Tongue (tissue), 2 donors: ENCODE measurements around the gene OLR1. TPM values are rescaled to one million over a fixed set of nuclear protein-coding genes. Genes with fewer than 3 reads are reported as not detected.
"Not testable (repeated sequence)": the region's sequence is repeated elsewhere in the genome, so short reads cannot be mapped to it uniquely, and the experiment has no call there.

ENCODE experiments used
- DNase-seq: peaks from one replicate; pipeline ENCODE4 v3.0.0-alpha.2; 2015
- total RNA-seq: library from RNA; depleted of rRNA; stranded (reverse); fragments of >200 nt; gene quantifications from one replicate; pipeline ENCODE4 v1.2.3, GENCODE V29; 2014

Gene OLR1
- 1.2 TPM for total RNA-seq

GRCh38 chr12:10171973-10172728, at the start of gene OLR1:
OLR1 (minus strand) TSS chr12:10172132; CDS start chr12:10172077, 55 bp downstream.
- DNase-seq, result no peak

- no peak for DNase-seq
These were observed 48.6 kb upstream of the OLR1 start for GRCh38 chr12:10220398-10221077.

DNA sequence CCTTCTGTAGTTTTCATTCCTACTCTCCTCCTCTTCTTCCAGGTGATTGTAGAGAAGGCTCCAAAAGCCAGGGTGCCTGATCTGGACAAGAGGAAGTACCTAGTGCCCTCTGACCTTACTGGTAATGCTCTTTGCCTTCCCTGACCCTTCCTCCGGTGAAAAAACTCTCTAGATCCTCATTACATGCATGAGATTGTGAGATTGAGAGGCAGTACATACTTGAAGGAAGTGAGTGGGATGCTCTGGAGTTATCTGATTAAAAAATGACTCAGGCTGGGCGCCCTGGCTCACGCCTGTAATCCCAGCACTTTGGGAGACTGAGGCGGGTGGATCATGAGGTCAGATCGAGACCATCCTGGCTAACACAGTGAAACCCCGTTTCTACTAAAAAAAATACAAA, 46.1 kb upstream of the OLR1 start:
- DNase-seq, result no peak

- not testable (repeated sequence) for DNase-seq
These were observed 44.0 kb upstream of the OLR1 start for GRCh38 chr12:10215946-10216345.

GRCh38 chr12:10215436-10215835, 43.5 kb upstream of the OLR1 start:
- DNase-seq, result no peak

DNA sequence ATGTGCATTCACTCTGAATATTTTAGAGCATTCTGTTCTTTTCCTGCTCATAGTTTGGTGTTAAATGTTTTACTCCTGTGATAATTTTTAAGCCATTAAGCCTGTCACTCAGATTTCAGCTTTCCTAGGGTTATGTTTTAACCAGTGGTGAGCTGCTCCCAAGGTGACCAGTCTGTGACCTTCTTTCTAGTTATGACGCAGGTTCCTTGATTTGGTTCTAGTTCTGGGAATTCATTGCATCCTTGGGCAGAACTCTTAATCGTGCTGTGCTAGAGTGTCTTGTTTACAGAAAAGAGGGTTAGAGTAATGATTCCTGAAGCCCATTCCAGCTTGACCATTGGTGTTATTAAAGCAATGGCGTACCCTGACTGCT, 42.9 kb upstream of the OLR1 start:
- no peak for DNase-seq

DNA sequence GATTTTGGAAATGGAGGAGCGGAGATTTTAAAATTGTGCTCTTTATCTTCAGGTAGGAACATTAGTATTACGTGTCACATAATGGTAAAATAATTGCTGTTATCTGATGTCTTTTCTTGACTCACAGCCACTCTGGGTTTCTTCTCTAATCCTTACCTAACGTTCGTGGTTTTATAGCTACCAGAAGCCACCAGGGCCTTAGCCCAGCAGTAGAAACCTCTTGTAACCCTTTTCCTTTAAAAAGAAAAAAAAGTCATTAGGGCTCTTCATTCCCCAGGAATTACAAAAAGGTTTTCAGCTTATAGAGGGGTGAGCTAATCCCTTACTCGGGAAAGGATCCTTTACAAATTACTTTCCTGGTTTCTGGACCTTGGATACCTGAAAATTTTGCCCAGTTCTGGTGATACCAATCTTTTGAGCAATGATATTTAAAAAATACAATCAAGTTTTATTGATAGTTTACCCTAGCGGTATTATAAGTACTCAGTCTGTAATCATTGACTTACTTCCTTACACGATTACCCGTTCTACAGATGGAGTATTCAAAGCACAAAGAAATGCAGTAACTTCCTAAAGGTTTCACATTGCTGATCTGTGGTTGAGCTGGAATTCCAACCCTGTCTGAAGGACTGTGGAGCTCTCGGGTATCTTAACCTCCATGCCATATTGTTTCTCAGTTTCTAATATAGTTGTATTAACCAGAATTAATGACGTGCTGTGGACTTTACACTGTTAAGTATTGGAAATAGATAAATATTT, 42.4 kb upstream of the OLR1 start:
- peak; percentile 16 for DNase-seq

DNA sequence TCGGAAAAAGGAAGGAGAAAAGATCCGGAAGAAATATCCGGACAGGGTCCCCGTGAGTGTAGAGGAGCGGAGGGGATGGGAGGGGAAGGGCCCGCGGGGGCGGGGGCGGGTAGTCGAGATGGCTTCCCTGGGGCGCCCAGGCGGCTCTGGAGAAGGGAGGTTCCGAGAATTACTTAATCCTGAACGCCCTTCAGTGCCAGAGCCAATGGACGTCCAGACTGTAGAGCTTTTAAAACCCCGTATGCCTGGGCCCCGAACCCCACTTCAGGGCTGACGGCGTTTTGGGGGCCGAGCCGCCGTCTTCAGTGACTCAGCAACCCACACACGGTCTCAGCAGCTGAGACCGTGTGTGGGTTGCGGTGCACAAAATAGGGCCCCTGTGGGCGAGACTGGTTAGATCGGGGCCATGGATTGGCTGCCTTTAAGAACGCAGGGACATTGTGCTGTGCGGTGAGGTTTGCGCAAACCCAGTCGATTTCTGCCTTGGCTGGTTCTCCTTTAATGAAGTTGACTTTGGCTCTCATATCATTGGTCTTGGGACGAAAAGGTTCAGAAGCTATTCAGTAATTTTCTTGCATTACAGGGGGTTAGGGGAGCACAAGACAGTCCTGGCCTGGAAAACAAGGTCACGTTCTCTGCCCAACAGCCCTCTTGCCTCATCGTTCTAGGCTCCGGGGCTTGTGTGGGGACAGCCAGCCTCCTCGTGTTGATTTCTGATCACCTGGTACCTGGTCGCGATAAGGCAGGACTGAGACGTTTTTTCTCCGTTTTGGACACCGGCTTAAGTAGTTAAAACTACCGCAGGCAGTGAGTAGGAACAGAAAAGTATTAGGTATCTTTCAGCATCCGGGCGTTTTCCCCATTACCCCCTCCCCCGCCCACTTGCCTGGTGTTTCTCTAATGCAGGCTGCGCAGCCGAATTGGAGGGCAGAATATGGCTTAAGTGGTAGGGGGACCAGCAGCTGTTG, 41.5 kb upstream of the OLR1 start:
- peak; percentile 80 for DNase-seq

DNA sequence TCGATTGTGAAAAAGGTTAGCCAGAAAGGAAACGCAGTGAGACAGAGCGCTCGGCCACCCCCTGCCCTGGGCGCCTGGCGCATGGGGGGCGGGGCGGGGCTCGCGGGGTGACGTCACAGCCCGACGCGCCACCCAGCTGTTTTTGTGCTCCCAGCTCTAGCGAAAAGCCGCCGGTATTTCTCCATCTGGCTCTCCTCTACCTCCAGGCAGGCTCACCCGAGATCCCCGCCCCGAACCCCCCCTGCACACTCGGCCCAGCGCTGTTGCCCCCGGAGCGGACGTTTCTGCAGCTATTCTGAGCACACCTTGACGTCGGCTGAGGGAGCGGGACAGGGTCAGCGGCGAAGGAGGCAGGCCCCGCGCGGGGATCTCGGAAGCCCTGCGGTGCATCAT, 40.8 kb upstream of the OLR1 start, which contains the start of gene GABARAPL1:
Gene GABARAPL1 (plus strand): TSS at position 139 of the 393 bp plus-strand sequence. CDS start 253 bp downstream, at position 392.
- DNase-seq, result peak; percentile 90

DNA sequence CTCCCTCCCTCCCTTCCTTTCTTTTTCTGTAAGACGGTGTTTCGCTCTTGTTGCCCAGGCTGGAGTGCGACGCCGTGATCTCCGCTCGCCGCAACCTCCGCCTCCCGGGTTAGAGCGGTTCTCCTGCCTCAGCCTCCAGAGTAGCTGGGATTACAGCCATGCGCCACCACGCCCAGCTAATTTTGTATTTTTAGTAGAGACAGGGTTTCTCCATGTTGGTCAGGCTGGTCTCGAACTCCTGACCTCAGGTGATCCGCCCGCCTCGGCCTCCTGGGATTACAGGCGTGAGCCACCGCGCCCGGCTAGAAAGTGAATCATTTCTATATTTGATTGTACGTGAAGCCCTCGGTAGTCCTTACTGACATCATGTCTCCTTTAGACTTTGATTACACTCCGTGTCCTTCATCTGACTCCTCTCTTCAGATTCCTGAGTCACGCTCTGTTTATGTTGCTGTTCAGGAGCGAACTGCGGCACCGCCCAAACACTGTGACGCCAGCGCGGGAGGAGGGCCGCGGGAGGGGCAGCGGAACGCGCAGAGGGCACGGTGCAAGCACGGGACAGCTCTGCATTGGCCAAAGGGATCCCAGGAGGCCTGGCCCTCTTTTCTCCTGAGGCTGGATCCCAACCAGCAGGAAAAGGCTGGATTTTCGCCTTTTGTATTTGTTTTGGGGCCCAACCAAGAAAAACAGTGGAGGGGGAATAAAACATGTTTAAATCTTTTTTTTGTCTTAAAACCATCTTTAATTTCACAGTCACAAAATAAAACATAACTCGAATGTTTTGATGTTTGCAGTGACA, 40.2 kb upstream of the OLR1 start:
- peak; percentile 96 for DNase-seq

DNA sequence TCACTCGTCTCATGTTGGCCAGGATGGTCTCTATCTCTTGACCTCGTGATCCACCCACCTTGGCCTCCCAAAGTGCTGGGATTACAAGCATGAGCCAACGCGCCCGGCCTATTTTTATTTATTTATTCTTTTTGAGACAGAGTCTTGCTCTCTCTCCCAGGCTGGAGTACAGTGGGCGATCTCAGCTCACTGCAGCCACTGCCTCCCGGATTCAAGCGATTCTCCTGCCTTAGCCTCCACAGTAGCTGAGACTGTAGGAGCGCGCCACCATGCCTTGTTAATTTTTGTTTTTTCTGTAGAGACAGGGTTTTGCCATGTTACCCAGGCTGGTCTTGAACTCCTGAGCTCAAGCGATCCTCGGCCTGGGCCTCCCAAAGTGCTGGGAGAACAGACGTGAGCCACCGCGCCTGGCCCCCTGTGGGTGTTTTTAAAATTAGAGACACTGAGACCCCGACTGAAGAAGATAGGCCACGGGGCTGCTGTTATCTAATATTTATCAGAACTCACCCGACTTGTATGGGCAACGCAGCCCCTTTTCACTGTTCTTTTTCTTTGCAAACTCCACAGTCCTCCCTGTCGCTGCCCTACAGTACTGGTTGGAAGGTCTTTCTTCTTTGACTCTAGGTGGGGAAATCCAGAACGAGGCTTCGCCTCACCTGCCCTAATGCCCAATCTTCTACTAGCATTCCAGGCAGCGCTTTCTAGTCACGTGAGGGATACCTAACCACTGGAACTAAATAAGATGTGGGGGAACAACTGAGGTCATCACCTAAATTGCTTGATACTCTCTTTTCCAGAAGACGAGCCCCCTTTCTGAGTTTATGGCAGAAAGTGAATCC, 39.4 kb upstream of the OLR1 start:
- no peak for DNase-seq

DNA sequence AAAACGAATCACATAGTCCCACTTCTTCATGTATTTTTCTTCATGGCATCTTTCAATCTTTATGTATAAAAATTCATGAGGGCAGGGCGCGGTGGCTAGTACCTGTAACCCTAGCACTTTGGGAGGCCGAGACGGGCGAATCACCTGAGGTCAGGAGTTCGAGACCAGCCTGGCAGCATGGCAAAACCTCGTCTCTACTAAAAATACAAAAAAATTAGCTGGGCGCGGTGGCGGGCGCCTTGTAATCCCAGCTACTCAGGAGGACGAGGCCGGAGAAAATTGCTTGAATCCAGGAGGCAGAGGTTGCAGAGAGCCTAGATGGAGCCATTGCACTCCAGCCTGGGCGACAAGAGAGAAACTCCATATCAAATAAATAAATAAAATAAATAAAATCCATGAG, 38.3 kb upstream of the OLR1 start:
- DNase-seq, result no peak

DNA sequence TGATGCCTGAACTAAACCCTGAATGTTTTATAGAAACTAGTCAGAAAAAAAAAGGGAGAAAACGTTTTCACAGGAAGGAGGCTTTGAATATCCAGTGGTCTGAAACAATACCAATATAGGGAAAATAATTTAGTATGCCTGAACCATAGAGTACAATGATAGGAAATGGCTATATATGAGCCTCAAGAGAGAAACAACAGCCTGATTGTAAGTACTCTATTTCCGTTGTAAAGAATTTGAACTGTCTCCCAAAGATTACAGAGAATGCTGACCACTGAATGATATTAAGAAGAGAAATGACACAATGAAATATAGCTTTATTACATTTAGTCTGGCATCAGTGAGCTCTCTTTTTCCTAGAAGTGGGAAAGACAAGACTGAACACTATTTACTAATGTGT, 35.2 kb upstream of the OLR1 start:
- DNase-seq, result no peak

- DNase-seq, result no peak
These were observed 33.4 kb upstream of the OLR1 start for GRCh38 chr12:10205220-10205807.

DNA sequence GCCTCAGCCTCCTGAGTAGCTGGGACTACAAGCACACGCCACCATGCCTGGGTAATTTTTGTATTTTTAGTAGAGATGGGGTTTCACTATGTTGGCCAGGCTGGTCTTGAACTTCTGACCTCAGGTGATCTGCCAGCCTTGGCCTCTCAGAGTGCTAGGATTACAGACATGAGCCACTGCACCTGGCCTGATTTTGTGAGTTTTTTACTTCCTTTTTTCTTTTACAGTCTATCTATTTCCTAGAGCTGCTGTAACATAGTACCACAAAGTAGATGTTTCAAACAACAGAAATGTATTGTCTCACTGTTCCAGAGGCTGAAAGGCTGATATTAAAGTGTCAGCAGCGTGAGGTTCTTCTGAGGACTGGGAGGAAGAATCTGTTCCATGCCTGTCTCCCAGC, 32.6 kb upstream of the OLR1 start:
- DNase-seq, result not testable (repeated sequence)

DNA sequence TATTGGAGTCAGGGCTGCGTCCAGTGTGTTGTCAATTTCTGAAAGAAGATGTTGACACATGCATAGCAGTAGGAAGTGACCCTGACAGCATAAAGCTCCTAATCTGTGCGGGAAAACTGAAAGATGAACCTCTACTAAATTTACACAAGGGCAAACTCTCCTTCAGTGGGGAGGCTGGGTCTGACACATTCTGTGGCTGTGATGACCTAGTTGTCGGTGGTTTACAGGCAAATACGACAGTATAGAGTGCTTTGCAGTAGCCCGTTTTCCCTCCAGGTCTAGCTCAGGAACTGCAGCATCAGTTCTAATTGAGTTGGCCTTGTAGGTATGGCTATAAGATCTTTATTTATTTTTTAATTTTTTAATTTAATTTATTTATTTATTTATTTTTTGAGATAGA, 25.9 kb upstream of the OLR1 start:
- no peak for DNase-seq

- no peak for DNase-seq
These were observed 24.3 kb upstream of the OLR1 start for GRCh38 chr12:10196210-10196609.

DNA sequence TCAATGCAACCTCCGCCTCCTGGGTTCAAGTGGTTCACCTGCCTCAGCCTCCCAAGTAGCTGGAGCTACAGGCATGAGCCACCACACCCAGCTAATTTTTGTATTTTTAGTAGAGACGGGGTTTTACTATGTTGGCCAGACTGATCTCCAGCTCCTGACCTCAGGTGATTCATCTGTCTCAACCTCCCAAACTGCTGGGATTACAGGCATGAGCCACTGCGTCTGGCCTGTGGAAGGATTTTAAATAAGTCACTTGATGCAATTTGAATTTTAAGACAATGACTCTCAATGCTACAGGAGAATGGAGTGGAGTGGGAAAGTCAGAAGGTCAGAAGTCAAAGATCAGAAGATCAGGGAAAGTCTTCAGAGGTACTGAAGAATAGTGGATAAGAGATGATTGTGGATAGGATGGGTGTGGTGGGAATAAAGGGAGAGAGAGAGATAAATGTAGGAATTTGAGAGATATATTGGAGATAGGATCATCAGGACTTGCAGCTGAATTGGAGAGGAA, 22.3 kb upstream of the OLR1 start:
- no peak for DNase-seq

- no peak for DNase-seq
These were observed 19.9 kb upstream of the OLR1 start for GRCh38 chr12:10191865-10192264.
